Measurements from ENCODE around the gene BCORL1. TPM values are rescaled to one million over a fixed set of nuclear protein-coding genes. Genes with fewer than 3 reads are reported as not detected.

BCORL1 gene
- total RNA-seq, 4 donors from 2014 or later: 1.7 to 4.0 (median 2.7) TPM

DNA sequence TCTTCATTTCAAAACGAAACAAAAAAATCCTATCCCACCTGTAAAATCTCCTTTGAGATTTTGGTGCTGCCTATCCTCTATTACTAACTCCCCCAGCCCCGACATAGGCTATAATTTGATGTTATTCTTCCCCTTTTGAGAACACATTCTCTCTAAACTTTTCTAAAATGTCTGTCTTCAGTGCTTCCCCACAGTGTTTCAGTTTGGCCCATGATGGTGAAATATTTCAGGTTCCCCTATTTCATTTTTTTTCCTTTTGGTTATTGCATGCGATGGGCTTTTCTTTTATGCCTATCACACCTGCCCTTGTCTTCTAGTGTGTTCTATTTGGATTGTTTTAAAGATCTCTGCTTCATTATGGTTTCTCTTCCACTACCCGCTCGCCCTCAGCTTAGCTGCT is 14.7 kb downstream of the BCORL1 start:
- Histone ChIP-seq H3K36me3 (no peaks in the 10 kb centered on the region), H3K27ac (no peak overlapping the region), H3K27me3 (no peaks in the 10 kb centered on the region), H3K4me1 (peaks cover 0 to 10% (median 0%) of the 10 kb centered on the region in 3 donors), H3K9me3 (no peaks in the 10 kb centered on the region), H3K4me3 (no peak overlapping the region)
- intact Hi-C loops (cut with DNase I): no loop called here
- TF ChIP-seq POLR2A (IDR thresholded peaks at IDR 0.05): no peak
- TF ChIP-seq, protein P1, sequence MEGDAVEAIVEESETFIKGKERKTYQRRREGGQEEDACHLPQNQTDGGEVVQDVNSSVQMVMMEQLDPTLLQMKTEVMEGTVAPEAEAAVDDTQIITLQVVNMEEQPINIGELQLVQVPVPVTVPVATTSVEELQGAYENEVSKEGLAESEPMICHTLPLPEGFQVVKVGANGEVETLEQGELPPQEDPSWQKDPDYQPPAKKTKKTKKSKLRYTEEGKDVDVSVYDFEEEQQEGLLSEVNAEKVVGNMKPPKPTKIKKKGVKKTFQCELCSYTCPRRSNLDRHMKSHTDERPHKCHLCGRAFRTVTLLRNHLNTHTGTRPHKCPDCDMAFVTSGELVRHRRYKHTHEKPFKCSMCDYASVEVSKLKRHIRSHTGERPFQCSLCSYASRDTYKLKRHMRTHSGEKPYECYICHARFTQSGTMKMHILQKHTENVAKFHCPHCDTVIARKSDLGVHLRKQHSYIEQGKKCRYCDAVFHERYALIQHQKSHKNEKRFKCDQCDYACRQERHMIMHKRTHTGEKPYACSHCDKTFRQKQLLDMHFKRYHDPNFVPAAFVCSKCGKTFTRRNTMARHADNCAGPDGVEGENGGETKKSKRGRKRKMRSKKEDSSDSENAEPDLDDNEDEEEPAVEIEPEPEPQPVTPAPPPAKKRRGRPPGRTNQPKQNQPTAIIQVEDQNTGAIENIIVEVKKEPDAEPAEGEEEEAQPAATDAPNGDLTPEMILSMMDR (IDR thresholded peaks at IDR 0.05): no peak
- no peak for DNase-seq
- WGBS, 2 donors: 76 to 79% methylated on average over 5 of the region's 5 CpGs

DNA sequence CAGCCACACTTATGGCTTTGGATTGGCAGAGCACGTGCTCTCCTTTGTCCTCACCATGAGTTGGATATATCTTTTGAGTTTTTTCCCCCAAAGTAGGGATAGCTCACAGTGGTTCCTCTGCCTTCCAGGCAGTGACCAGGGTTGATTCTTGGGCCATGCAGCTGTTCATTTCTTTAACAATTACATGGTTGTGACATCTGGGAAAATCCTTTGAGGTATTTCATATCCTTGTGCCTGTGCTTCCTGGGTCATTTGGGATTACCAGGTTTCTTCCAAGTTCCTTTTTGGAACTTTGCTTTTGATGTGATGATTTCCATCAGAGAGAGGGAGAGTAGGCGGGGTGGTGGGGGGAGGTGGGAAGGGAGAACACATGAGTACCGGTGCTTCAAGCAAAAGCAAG is 15.6 kb downstream of the BCORL1 start:
- 73 to 74% methylated on average over 2 to 3 of the region's 3 CpGs for WGBS, 2 donors
- H3K4me1 ChIP-seq: peaks cover 0 to 10% (median 0%) of the 10 kb centered on the region in 3 donors
- H3K27me3 ChIP-seq: no peaks in the 10 kb centered on the region
- no peak overlapping the region for H3K4me3 ChIP-seq
- no peak for TF ChIP-seq POLR2A (IDR thresholded peaks at IDR 0.05)
- TF ChIP-seq, protein P1 (IDR thresholded peaks at IDR 0.05): no peak
- no peak for DNase-seq
- no peaks in the 10 kb centered on the region for H3K9me3 ChIP-seq
- no peaks in the 10 kb centered on the region for H3K36me3 ChIP-seq
- intact Hi-C loops (cut with DNase I): no loop called here
- no peak overlapping the region for H3K27ac ChIP-seq

DNA sequence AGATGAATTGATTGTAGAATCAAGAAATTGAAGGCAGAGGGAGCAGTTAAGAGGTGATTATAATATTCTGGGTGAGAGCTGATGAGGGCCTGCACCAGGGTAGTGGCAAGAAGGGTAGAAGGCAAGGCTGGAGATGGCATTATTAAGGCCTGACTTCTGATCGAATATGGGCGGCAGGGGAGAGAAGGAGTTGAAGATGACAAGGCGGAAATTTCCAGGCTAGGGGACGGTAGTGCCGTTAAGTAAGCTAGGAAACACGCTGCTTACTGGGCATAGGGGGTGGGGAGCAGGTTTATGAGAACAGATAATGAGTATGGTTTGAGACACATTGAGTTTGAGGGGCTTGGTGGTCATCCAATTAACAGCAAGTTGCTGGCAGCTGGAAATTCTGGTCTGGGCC is 19.5 kb downstream of the BCORL1 start:
- H3K36me3 ChIP-seq: peaks cover 0 to 16% (median 0%) of the 10 kb centered on the region in 3 donors
- H3K4me1 ChIP-seq: no peaks in the 10 kb centered on the region
- no peaks in the 10 kb centered on the region for H3K27me3 ChIP-seq
- H3K4me3 ChIP-seq: no peak overlapping the region
- no peak for TF ChIP-seq POLR2A (IDR thresholded peaks at IDR 0.05)
- TF ChIP-seq, protein P1 (IDR thresholded peaks at IDR 0.05): no peak
- intact Hi-C loops (cut with DNase I): no loop called here
- 76 to 84% methylated on average over 6 of the region's 6 CpGs for WGBS, 2 donors
- H3K9me3 ChIP-seq: no peaks in the 10 kb centered on the region
- no peak for DNase-seq
- H3K27ac ChIP-seq: no peak overlapping the region

DNA sequence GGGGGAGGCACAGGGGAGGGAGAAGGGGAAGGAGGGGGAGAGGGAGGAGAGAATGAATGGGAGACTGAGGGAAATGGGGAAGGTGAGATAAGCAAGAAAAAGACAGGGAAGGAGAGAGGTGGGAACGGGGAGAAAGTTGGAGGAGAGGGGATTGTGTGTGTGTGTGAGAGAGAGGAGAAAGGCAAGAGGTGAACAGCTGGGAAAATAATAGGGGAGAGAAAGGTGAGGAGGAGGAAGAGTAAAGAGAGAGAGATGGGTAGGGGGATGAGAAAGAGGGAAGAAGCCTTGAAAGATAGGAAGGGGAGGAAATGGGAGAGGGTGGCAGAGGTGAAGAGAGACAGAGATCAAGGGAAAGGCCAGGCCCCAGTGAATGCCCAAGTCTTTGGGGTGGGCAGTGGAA is 20.1 kb downstream of the BCORL1 start:
- Histone ChIP-seq H3K27ac (no peak overlapping the region), H3K4me3 (no peak overlapping the region), H3K4me1 (no peaks in the 10 kb centered on the region), H3K9me3 (no peaks in the 10 kb centered on the region), H3K27me3 (no peaks in the 10 kb centered on the region), H3K36me3 (peaks cover 0 to 22% (median 0%) of the 10 kb centered on the region in 3 donors)
- WGBS, 2 donors: 67 to 87% methylated on average over 1 of the region's 1 CpG
- TF ChIP-seq, protein P1 (IDR thresholded peaks at IDR 0.05): no peak
- TF ChIP-seq POLR2A (IDR thresholded peaks at IDR 0.05): no peak
- no peak for DNase-seq
- intact Hi-C loops (cut with DNase I): no loop called here

DNA sequence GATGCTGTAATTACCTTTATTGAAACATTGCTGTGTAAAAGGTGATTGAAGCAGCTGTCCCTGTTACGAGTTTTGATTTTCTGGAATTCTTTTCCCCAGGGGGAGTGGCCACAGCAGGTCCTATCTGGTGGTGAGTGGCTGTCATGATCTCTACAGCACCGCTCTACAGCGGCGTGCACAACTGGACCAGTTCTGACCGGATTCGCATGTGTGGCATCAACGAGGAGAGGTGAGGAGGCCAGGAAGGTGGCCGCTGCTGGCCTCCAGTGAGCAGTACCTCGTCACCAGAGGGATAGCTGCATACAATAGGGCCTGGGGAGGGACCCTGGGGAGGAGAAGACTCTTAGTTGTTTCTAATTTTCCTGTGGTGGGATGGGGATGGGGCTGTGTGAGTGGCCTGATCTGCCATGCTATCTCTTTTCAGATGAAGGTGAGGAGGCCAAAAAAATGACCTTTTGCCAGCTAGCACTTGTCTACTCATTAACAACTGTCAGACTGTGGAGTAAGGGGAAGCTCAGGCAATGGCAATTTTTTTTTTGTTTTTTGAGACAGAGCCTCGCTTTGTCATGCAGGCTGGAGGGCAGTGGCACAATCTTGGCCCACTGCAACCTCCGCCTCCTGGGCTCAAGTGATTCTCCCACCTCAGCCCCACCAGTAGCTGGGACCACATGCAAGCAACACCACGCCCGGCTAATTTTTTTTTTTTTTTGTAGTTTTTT is 22.8 kb downstream of the BCORL1 start:
- 86 to 97% methylated on average over 5 to 11 of the region's 13 CpGs for WGBS, 2 donors
- Histone ChIP-seq H3K27ac (no peak overlapping the region), H3K36me3 (peaks cover 0 to 38% (median 0%) of the 10 kb centered on the region in 3 donors), H3K27me3 (no peaks in the 10 kb centered on the region), H3K4me1 (no peaks in the 10 kb centered on the region), H3K9me3 (no peaks in the 10 kb centered on the region), H3K4me3 (no peak overlapping the region)
- intact Hi-C loops (cut with DNase I): no loop called here
- DNase-seq: no peak
- no peak for TF ChIP-seq POLR2A (IDR thresholded peaks at IDR 0.05)

Data from esophagus squamous epithelium (tissue), 5 donors.